Measurements from ENCODE around the gene MAFF. TPM values are rescaled to one million over a fixed set of nuclear protein-coding genes. Genes with fewer than 3 reads are reported as not detected.

Gene MAFF
- total RNA-seq, 2 experiments from 2014 or later = 2.7 to 2.8 TPM

Other genes with a start within 250 kb of the MAFF start
- not detected for gene C22orf23, start 248.4 kb upstream of the MAFF start, total RNA-seq
- gene POLR2F, start 248.3 kb upstream of the MAFF start, total RNA-seq = 10 to 100 TPM; 70.1 to 70.6 TPM
- gene SOX10, start 217.4 kb upstream of the MAFF start, total RNA-seq = not detected
- gene PICK1, start 144.6 kb upstream of the MAFF start, total RNA-seq = 10 to 100 TPM; 17.9 to 22.1 TPM
- not detected for gene SLC16A8, start 117.8 kb upstream of the MAFF start, total RNA-seq
- gene BAIAP2L2, start 91.3 kb upstream of the MAFF start, total RNA-seq = 1 to 10 TPM; 1.2 to 1.6 TPM
- gene PLA2G6, start 20.2 kb upstream of the MAFF start, total RNA-seq = 10 to 100 TPM; 80.2 to 85.3 TPM
- gene TMEM184B, start 71.0 kb downstream of the MAFF start, total RNA-seq = 10 to 100 TPM; 15.0 to 15.3 TPM
- gene CSNK1E, start 115.4 kb downstream of the MAFF start, total RNA-seq = 100 to 1,000 TPM; 105 to 108 TPM